Stimulated activated CD8-positive, alpha-beta memory T cell treated with anti-CD3 and anti-CD28 coated beads, Interleukin-7, amount 100 ng/mL, for 48 hours (primary cell): ENCODE results near the gene GTPBP6.
A peak's percentile ranks its signal among the peaks of the same experiment; 100 is the strongest.

Source experiments
- DNase-seq, 2 donors: peaks; one replicate each; pipeline ENCODE4 v3.0.0-alpha.2; 2020; ENCODE audit warnings: low read depth in 1 of 2; ENCODE audit errors: extremely low read depth in 1 of 2

Gene GTPBP6

DNA sequence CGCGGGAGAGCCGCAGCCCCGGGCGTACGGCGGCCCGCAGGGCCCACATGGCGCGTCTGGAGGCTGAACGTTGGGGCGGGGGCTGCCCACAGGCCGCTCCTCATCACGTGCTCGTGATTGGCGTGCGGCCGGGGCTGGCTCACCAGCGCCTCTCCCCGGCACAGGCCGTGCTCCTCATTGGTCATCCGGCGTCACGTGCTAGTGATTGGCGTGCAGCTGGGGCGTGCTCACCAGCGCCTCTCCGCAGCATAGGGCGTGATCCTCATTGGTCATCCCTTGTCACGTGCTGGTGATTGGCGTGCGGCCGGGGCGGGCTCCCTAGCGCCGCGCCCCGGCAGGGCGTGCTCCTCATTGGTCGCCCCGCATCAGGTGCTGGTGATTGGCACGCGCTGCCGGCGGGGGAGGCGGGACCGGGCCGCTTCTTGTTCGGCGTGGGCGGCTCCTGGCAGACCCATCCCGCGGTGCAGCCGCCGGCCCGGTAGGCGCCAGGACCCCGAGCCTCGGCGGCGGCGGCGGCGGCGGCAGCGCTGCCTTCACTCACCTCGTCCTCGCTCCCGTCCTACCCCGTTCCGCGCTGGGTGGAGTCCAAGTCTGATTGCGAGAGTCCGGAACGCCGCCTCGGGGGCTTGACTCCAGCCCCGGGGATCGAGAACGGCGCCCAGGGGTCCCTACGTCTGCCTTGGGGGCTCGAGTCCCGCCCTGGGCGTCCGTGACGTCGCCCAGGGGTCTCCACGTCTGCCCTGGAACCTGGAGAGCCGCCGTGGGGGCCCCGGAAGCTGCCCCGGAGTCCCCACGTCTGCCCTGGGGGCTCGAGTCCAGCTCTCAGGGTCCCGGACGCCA lies at the start of gene GTPBP6:
TSS of gene GTPBP6 (minus strand) at position 58 of the 840 bp plus-strand sequence. CDS start at position 49, 9 bp downstream.
- DNase-seq: peak; percentile 97 to 98

DNA sequence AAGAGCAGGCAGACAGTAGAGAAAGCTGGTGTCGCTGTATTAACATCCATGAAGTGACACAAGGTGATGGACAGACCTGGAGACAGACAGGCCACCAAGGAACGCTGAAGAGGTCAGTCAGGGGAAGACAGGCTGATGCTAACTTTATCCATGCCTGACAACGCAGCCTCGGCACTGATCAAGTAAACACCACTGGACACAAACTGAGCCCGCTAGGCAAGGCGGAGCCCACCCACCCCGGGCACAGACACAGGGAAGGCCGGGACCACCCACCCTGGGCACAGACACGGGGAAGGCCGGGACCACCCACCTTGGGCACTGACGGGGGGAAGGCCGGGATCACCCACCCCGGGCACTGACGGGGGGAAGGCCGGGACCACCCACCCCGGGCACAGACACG lies 49.3 kb upstream of the GTPBP6 start:
- no peak for DNase-seq

GRCh38 chrX:367349-367748 lies 48.8 kb upstream of the GTPBP6 start:
- DNase-seq: no peak

DNA sequence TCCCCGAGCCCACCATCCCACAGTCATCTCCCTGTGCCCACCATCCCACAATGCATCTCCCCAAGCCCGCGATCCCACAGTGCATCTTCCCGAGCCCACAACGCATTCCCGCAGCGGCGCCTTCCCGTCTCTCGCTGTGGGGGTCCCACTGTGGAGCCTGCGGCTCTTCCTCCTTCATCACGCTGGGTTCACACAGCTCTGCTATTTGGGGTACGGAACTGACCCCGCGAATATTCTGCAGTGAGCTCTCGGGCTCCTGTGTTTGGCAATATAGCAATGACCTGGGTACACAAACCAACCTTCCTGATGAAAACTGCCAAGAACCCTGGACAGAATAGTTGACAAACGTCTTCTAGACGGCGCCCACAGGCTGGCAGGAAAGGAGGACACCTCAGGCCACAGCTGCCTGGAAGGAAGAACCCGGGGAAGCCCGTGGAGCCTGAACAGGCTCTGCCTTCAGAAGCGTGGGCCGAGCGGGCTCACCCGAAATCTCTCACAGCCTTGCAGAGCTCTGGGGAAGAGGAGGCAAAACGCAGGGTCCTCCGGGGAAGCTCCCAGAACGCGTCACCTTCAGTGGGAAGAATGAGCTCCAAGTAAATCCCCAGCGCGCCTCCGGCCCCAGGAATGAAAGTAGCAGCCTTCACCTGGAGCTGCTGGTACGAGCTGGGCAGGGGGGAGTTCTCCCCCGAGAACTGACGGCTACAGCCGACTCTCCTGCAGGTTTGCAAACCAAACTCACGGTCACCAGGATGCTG lies 45.2 kb upstream of the GTPBP6 start:
- no peak for DNase-seq

GRCh38 chrX:362937-363620 lies 44.5 kb upstream of the GTPBP6 start:
- DNase-seq: no peak

DNA sequence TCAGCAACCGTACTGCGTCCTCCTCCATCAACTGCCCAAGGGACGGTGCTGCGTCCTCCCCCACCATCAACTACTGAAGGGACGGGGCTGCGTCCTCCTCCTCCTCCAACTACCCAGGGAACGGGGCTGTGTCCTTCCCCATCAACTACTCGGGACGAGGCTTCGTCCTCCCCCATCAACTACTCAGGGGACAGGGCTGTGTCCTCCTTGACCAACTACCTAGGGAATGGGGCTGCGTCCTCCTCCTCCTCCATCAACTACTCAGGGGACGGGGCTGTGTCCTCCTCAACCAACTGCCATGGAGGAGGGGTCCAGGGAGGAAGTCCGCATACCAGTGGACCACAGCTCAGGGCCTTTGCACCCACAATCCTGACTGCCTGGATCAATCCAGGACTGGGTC lies 43.8 kb upstream of the GTPBP6 start:
- DNase-seq: no peak

- no peak for DNase-seq
Observed at GRCh38 chrX:361231-362145, 42.9 kb upstream of the GTPBP6 start.

DNA sequence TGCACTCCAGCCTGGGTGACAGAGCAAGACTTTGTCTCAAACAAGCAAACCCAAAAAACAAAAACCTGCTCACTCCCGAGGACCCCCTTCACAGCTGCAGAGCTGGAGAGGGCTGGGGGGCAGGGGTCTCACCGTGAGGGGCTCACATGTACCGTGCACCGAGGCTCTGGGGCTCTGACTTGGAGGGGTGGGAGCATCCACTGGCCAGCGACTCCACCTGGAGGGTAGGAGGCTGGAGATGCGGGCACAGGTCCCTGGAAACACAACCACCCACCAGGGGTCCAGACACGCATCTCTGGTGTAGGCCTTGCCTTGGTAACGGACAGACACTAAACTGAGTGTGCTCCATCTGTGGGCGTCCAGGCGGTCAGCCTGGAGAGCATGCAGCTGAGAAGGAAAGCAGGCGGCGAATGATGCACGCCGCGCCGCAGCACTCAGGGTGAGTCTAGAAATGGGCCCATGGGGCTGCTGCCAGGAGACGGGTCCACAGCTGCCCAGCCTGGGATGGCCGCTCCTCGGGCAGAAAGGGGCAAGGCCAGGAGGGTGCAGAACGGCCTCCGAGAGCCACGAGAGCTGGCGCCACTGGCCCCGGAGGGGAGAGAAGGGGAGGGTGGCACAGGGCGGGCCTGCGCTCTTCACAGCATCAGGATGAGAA lies 42.0 kb upstream of the GTPBP6 start:
- DNase-seq: no peak

- DNase-seq: no peak
Observed at GRCh38 chrX:358651-359143, 40.1 kb upstream of the GTPBP6 start.

GRCh38 chrX:357693-358471 lies 39.3 kb upstream of the GTPBP6 start:
- DNase-seq: peak in 1 of 2 donors; percentile 20

GRCh38 chrX:357035-357692 lies 38.6 kb upstream of the GTPBP6 start:
- DNase-seq: no peak

DNA sequence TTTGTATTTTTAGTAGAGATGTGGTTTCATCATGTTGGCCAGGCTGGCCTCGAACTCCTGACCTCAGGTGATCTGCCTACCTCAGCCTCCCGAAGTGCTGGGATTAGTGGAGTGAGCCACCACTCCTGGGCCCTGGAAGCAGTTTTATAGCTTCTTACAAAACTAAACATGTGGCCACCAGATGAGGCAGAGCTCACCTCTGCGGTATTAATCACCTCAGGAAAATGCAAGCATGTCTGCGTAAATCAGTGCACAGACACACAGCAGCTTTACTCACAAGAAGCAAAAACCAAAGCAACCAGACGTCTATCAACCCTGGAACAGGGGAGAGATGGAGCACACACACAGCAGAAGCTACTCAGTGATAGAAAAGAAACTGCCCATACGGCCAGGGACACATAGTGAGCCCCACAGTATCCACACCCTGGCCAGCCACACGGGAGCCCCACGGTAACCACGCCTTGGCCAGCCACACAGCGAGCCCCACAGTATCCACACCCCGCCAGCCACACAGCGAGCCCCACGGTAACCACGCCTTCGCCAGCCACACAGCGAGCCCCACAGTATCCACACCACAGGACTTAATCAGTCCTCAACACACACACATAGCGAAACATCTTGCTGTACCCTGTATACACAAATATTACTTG lies 37.9 kb upstream of the GTPBP6 start:
- DNase-seq: no peak

- no peak for DNase-seq
Observed at GRCh38 chrX:355329-356050, 36.9 kb upstream of the GTPBP6 start.

DNA sequence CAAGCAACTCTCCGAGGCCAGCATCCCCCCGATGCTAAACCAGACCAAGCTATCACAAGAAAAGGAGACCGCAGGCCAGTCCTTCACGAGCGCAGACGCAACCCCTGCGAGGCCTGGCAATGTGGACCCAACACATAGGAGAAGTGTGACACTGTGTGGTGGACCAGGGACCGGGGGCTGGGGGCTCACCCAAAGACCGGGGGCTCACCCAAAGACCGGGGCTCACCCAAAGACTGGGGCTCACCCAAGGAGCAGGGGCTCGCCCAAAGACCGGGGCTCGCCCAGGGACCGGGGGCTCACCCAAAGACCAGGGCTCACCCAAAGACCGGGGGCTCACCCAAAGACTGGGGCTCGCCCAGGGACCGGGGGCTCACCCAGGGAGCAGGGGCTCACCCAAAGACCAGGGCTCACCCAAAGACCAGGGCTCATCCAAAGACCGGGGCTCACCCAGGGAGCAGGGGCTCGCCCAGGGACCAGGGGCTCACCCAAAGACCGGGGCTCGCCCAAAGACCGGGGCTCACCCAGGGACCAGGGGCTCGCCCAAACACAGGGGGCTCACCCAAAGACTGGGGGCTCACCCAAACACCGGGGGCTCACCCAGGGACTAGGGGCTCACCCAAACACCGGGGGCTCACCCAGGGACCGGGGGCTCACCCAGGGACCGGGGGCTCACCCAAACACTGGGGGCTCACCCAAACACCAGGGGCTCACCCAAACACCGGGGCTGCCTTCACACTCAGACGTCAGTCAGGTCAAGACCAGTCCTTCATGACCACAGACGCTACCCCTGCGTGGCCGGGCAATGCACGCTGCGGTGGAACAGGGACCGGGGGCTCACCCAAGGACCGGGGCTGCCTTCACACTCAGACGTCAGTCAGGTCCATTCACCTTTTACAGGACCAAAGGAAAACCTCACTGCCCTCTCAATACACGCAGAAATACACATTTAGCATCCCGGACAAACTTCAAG lies 35.3 kb upstream of the GTPBP6 start:
- no peak for DNase-seq

DNA sequence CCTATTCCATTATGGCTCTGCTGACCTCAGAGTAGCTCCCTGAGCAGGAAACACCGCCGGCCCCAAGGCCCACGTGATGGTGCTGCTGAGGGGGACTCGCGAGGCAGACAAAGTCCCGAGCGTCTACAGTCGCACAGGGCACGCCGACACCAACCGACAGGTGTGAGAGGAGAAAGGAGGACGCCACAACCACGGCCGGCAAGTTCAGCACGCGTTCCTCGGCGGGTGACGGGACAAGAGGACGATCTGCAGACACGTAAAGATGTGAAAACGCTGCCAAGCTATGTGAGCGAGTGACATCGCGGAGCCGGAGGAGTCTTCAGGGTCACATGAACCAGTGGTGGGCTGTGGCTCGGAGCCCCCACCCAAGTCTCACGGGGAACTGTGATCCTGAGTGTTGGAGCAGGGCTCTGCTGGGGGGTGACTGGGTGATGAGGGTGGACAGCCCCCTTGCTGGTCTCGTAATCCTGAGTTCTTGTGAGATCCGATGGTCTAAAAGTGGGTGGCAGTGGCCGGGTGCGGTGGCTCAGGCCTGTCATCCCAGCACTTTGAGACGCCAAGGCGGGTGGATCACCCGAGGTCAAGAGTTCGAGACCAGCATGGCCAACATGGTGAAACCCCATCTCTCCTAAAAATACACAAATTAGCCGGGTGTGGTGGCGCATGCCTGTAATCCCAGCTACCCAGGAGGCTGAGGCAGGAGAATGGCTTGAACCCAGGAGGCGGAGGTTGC lies 34.2 kb upstream of the GTPBP6 start:
- DNase-seq: no peak

GRCh38 chrX:352181-352580 lies 33.6 kb upstream of the GTPBP6 start:
- no peak for DNase-seq
